Measurements from ENCODE around the gene KCNK16. TPM values are rescaled to one million over a fixed set of nuclear protein-coding genes. Genes with fewer than 3 reads are reported as not detected.

KCNK16 gene
- polyA plus RNA-seq, 1 experiment: not detected

GRCh38 chr6:39347906-39348585, 25.5 kb upstream of the KCNK16 start:
- Histone ChIP-seq H3K36me3 (ENCODE audit: control insufficient read depth, insufficient read depth, low read length) (no peaks in the 10 kb centered on the region), H3K4me3 (ENCODE audit: low read depth, low read length) (no peak overlapping the region), H3K27me3 (ENCODE audit: control insufficient read depth, insufficient read depth, low read length) (no peaks in the 10 kb centered on the region)
- DNase-seq (ENCODE audit: low read depth): no peak
- ChIA-PET CTCF (interaction anchor here (0.8 to 3.2 kb wide), 13 partner anchors 10 to 1680 kb away, joined by 3 to 22 read pairs (median 4); partner anchors contain the start of gene KCNK17), POLR2A (no interaction called here)
- TF ChIP-seq, protein P1, sequence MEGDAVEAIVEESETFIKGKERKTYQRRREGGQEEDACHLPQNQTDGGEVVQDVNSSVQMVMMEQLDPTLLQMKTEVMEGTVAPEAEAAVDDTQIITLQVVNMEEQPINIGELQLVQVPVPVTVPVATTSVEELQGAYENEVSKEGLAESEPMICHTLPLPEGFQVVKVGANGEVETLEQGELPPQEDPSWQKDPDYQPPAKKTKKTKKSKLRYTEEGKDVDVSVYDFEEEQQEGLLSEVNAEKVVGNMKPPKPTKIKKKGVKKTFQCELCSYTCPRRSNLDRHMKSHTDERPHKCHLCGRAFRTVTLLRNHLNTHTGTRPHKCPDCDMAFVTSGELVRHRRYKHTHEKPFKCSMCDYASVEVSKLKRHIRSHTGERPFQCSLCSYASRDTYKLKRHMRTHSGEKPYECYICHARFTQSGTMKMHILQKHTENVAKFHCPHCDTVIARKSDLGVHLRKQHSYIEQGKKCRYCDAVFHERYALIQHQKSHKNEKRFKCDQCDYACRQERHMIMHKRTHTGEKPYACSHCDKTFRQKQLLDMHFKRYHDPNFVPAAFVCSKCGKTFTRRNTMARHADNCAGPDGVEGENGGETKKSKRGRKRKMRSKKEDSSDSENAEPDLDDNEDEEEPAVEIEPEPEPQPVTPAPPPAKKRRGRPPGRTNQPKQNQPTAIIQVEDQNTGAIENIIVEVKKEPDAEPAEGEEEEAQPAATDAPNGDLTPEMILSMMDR (IDR thresholded peaks at IDR 0.05; ENCODE audit: insufficient read depth, low read depth, low read length): peak; percentile 92

GRCh38 chr6:39347206-39347605, 24.7 kb upstream of the KCNK16 start:
- Histone ChIP-seq H3K36me3 (ENCODE audit: control insufficient read depth, insufficient read depth, low read length) (no peaks in the 10 kb centered on the region), H3K27me3 (ENCODE audit: control insufficient read depth, insufficient read depth, low read length) (no peaks in the 10 kb centered on the region), H3K4me3 (ENCODE audit: low read depth, low read length) (no peak overlapping the region)
- ChIA-PET POLR2A (no interaction called here), CTCF (interaction anchor here (0.7 to 3.2 kb wide), 11 partner anchors 9 to 1681 kb away, joined by 3 to 22 read pairs (median 4); no protein-coding TSS in a partner anchor)
- TF ChIP-seq, protein P1 (IDR thresholded peaks at IDR 0.05; ENCODE audit: insufficient read depth, low read depth, low read length): no peak
- DNase-seq (ENCODE audit: low read depth): no peak

GRCh38 chr6:39344821-39345280, 22.3 kb upstream of the KCNK16 start:
- ChIA-PET POLR2A (no interaction called here), CTCF (interaction anchor here (1.6 kb wide), 1 partner anchor 17 kb away, joined by 5 read pairs; no protein-coding TSS in a partner anchor)
- H3K4me3 ChIP-seq (ENCODE audit: low read depth, low read length): no peak overlapping the region
- TF ChIP-seq, protein P1 (IDR thresholded peaks at IDR 0.05; ENCODE audit: insufficient read depth, low read depth, low read length): no peak
- 0 out of 2 replicates have a peak, but pooled peaks cover 1% of the 10 kb centered on the region for H3K27me3 ChIP-seq (ENCODE audit: control insufficient read depth, insufficient read depth, low read length)
- DNase-seq (ENCODE audit: low read depth): no peak
- H3K36me3 ChIP-seq (ENCODE audit: control insufficient read depth, insufficient read depth, low read length): no peaks in the 10 kb centered on the region

- POLR2A ChIA-PET: no interaction called here
- DNase-seq (ENCODE audit: low read depth): no peak
- CTCF ChIA-PET: interaction anchor here (1.6 kb wide), 1 partner anchor 19 kb away, joined by 5 read pairs; no protein-coding TSS in a partner anchor
- 0 out of 2 replicates have a peak, but pooled peaks cover 1% of the 10 kb centered on the region for H3K27me3 ChIP-seq (ENCODE audit: control insufficient read depth, insufficient read depth, low read length)
- no peaks in the 10 kb centered on the region for H3K36me3 ChIP-seq (ENCODE audit: control insufficient read depth, insufficient read depth, low read length)
- TF ChIP-seq, protein P1 (IDR thresholded peaks at IDR 0.05; ENCODE audit: insufficient read depth, low read depth, low read length): no peak
- no peak overlapping the region for H3K4me3 ChIP-seq (ENCODE audit: low read depth, low read length)
Measured at GRCh38 chr6:39343396-39343870, 20.9 kb upstream of the KCNK16 start.

DNA sequence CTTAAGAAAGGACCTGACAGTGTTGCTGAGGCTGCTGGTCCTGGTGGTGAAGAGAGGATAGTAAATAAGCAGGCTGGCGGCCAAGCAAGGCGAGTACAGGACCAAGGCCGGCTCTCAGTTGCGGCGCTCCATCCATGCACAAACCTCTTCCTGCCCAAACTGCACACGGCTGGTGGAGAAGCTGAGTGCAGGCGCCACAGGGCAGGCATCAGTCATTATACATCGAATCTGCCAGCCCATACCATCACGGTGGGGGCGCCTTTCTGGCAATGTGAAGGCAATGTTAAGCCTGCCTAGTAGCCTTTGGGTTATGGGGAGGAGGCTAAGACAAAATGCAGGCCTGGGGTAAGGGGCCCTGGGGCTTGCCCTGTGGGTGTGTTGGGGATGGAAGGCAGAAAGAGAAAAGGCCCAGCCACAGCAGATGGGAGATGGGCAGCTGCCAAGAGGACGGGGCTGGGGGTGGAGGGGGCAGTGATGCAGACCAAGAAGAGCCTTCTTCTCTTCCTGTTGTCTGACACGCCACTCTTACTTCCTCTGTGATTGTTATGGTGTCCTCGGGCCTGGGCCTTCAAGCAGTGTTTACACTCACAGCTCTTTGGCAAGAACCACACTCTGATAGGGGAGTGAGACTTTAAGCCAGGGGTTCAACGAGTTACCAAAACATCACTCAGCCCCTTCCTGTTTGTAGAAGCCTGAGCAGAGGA, 20.3 kb upstream of the KCNK16 start:
- Histone ChIP-seq H3K27me3 (ENCODE audit: control insufficient read depth, insufficient read depth, low read length) (0 out of 2 replicates have a peak, but pooled peaks cover 1% of the 10 kb centered on the region), H3K36me3 (ENCODE audit: control insufficient read depth, insufficient read depth, low read length) (no peaks in the 10 kb centered on the region), H3K4me3 (ENCODE audit: low read depth, low read length) (no peak overlapping the region)
- POLR2A ChIA-PET: no interaction called here
- DNase-seq (ENCODE audit: low read depth): no peak
- CTCF ChIA-PET: no interaction called here
- TF ChIP-seq, protein P1 (IDR thresholded peaks at IDR 0.05; ENCODE audit: insufficient read depth, low read depth, low read length): no peak

Data from BJ (cell line).